Caco-2 (cell line): Measurements from ENCODE around the gene SLC9C2. TPM values are rescaled to one million over a fixed set of nuclear protein-coding genes. Genes with fewer than 3 reads are reported as not detected.
A peak's percentile ranks its signal among the peaks of the same experiment; 100 is the strongest.

ENCODE experiments used
- BruUV-seq: library from RNA; stranded (reverse); fragments of 400-500 nt; replicated peaks from 2 replicates; lab custom pipeline; 2021; lab: Mats Ljungman, UMichigan
- CTCF ChIA-PET: fragments of 300-600 bp; sonication (Branson Sonifier 250); formaldehyde crosslinking; loops from one replicate; lab custom pipeline; 2022; ENCODE audit warnings: antibody characterized with exemption; lab: Charles Lee
- POLR2A ChIA-PET: fragments of 300-600 bp; sonication (Branson Sonifier 250); formaldehyde crosslinking; loops from one replicate; lab custom pipeline; 2022; ENCODE audit warnings: antibody characterized with exemption; lab: Charles Lee
- DNase-seq, 2 experiments: peaks; one replicate each; pipeline versions ENCODE4 v3.0.0 to v3.0.0-alpha.2; 2020 to 2022
- H3K27me3 ChIP-seq: replicated peaks from 2 replicates; pipeline ENCODE4 v1.6.0; 2011; ENCODE audit warnings: low read length; ENCODE audit not compliant: control insufficient read depth, insufficient read depth
- H3K36me3 ChIP-seq: 2 replicates; pipeline ENCODE4 v1.5.1; 2011; ENCODE audit warnings: low read length; ENCODE audit not compliant: control insufficient read depth, insufficient read depth
- H3K4me1 ChIP-seq: fragments of 250-450 bp; sonication (Bioruptor Pico); 2 replicates; pipeline ENCODE4 v1.5.1; 2020; ENCODE audit warnings: mild to moderate bottlenecking
- H3K4me3 ChIP-seq: 2 replicates; pipeline ENCODE4 v1.5.1; 2011; ENCODE audit warnings: low read depth, mild to moderate bottlenecking, control low read depth, low read length
- H3K9me3 ChIP-seq: fragments of 250-450 bp; sonication (Bioruptor Pico); 2 replicates; pipeline ENCODE4 v1.5.1; 2020; ENCODE audit warnings: mild to moderate bottlenecking, moderate library complexity
- H3K27ac Mint-ChIP-seq: one replicate; pipeline ENCODE4 v1.8.0; 2022; ENCODE audit warnings: mixed read lengths; ENCODE audit not compliant: unreplicated experiment
- H3K27me3 Mint-ChIP-seq: one replicate; pipeline ENCODE4 v1.8.0; 2022; ENCODE audit warnings: mixed read lengths; ENCODE audit not compliant: insufficient read depth, unreplicated experiment
- H3K36me3 Mint-ChIP-seq: one replicate; pipeline ENCODE4 v1.8.0; 2022; ENCODE audit warnings: mild to moderate bottlenecking, mixed read lengths; ENCODE audit not compliant: insufficient read depth, unreplicated experiment
- H3K4me1 Mint-ChIP-seq: one replicate; pipeline ENCODE4 v1.8.0; 2022; ENCODE audit warnings: low read depth, mixed read lengths; ENCODE audit not compliant: unreplicated experiment
- H3K4me3 Mint-ChIP-seq: one replicate; pipeline ENCODE4 v1.8.0; 2022; ENCODE audit warnings: mild to moderate bottlenecking, moderate library complexity, mixed read lengths; ENCODE audit not compliant: unreplicated experiment
- H3K9me3 Mint-ChIP-seq: one replicate; pipeline ENCODE4 v1.8.0; 2022; ENCODE audit warnings: mixed read lengths; ENCODE audit not compliant: unreplicated experiment
- CTCF ChIP-seq, 2 experiments: fragments of 200-600 bp in 1 of 2; IDR thresholded peaks; 1 replicate in 1 of 2; 2 replicates in 1 of 2; pipeline versions ENCODE4 v1.5.1 to v1.8.0; 2011 to 2022; ENCODE audit warnings: antibody characterized with exemption in 1 of 2, control low read depth in 1 of 2, inconsistent platforms in 1 of 2, low read depth in 1 of 2, low read length in 1 of 2, mild to moderate bottlenecking in 1 of 2, moderate library complexity in 1 of 2; ENCODE audit not compliant: insufficient read depth in 1 of 2, severe bottlenecking in 1 of 2, unreplicated experiment in 1 of 2
- intact Hi-C: fragments of 100-400 bp; cut with micrococcal nuclease; formaldehyde crosslinking; loops from one replicate; pipeline ENCODE4 v1.10.0; 2022; ENCODE audit not compliant: unreplicated experiment
- total RNA-seq: library from RNA; stranded (reverse); gene quantifications from 2 replicates; pipeline ENCODE4 v1.2.3, GENCODE V29; 2022

Gene SLC9C2
- total RNA-seq, 1 experiment from 2014 or later: not detected

GRCh38 chr1:173478094-173478674 lies 124.7 kb downstream of the SLC9C2 start:
- ChIA-PET POLR2A (interaction anchor here (0.6 to 1.5 kb wide), 6 partner anchors 33 to 390 kb away, joined by 3 to 7 read pairs (median 4); partner anchors contain the start of genes KLHL20 and ZBTB37), CTCF (no interaction called here)
- peak overlapping the region; percentile 89 for H3K4me3 ChIP-seq
- DNase-seq: peak; percentile 49 to 53
- no peak for TF ChIP-seq CTCF (IDR thresholded peaks at IDR 0.05; ENCODE audit: insufficient read depth in 1 of 2, low read depth in 1 of 2, low read length in 1 of 2, severe bottlenecking in 1 of 2, unreplicated experiment in 1 of 2)
- intact Hi-C loops: loop anchor here (5.0 to 10.0 kb wide), 2 partner anchors 544 to 757 kb away; partner anchors contain the start of gene RC3H1
- H3K4me1 ChIP-seq: peaks cover 29% of the 10 kb centered on the region
- Mint-ChIP-seq H3K4me3 (peak overlapping the region; percentile 93), H3K27me3 (no peaks in the 10 kb centered on the region), H3K9me3 (no peaks in the 10 kb centered on the region), H3K27ac (peak overlapping the region; percentile 97), H3K4me1 (peaks cover 48% of the 10 kb centered on the region), H3K36me3 (peaks cover 78% of the 10 kb centered on the region)
- peaks cover 8% of the 10 kb centered on the region for H3K36me3 ChIP-seq
- H3K27me3 ChIP-seq: no peaks in the 10 kb centered on the region
- H3K9me3 ChIP-seq: no peaks in the 10 kb centered on the region
- BruUV-seq: TSS peak; percentile 33

- no peak for TF ChIP-seq CTCF (IDR thresholded peaks at IDR 0.05; ENCODE audit: insufficient read depth in 1 of 2, low read depth in 1 of 2, low read length in 1 of 2, severe bottlenecking in 1 of 2, unreplicated experiment in 1 of 2)
- Mint-ChIP-seq H3K27me3 (no peaks in the 10 kb centered on the region), H3K27ac (peak within 1 kb of the TSS; percentile 97), H3K4me1 (peaks cover 48% of the 10 kb centered on the region), H3K9me3 (no peaks in the 10 kb centered on the region), H3K36me3 (peaks cover 73% of the 10 kb centered on the region), H3K4me3 (peak within 1 kb of the TSS; percentile 93)
- DNase-seq: peak; percentile 54 to 57
- Histone ChIP-seq H3K4me1 (peaks cover 32% of the 10 kb centered on the region), H3K9me3 (no peaks in the 10 kb centered on the region), H3K36me3 (peaks cover 9% of the 10 kb centered on the region), H3K27me3 (no peaks in the 10 kb centered on the region), H3K4me3 (peak within 1 kb of the TSS; percentile 89)
- no TSS peak for BruUV-seq
- intact Hi-C loops: loop anchor here (1.0 to 10.0 kb wide), 3 partner anchors 12 to 757 kb away; partner anchors contain the start of gene RC3H1
- CTCF ChIA-PET: interaction anchor here (1.2 kb wide), 1 partner anchor 8 kb away, joined by 3 read pairs; no protein-coding TSS in a partner anchor
- POLR2A ChIA-PET: interaction anchor here (0.6 to 1.5 kb wide), 9 partner anchors 9 to 391 kb away, joined by 3 to 8 read pairs (median 3); partner anchors contain the start of genes KLHL20 and ZBTB37
Measured at GRCh38 chr1:173477286-173478093, 125.4 kb downstream of the SLC9C2 start, which contains the start of gene PRDX6. Gene PRDX6, plus strand, starts transcription at chr1:173477335. Its CDS starts 63 bp downstream, at chr1:173477398.
